PC-9 (cell line): ENCODE data around the gene CD247. TPM values are rescaled to one million over a fixed set of nuclear protein-coding genes. Genes with fewer than 3 reads are reported as not detected.

Experiments used
- BruUV-seq: library from RNA; stranded (reverse); fragments of 400-500 nt; replicated peaks from 2 replicates; lab custom pipeline; 2021; lab: Mats Ljungman, UMichigan
- CTCF ChIA-PET: fragments of 300-600 bp; sonication (Branson Sonifier 250); formaldehyde crosslinking; loops from one replicate; lab custom pipeline; 2022; ENCODE audit warnings: antibody characterized with exemption; lab: Charles Lee
- POLR2A ChIA-PET: fragments of 300-600 bp; sonication (Branson Sonifier 250); formaldehyde crosslinking; loops from one replicate; lab custom pipeline; 2022; ENCODE audit warnings: antibody characterized with exemption; ENCODE audit not compliant: unreplicated experiment; lab: Charles Lee
- DNase-seq, 2 experiments: peaks; one replicate each; pipeline versions ENCODE4 v3.0.0 to v3.0.0-alpha.2; 2015 to 2022; ENCODE audit warnings: mixed read lengths in 1 of 2
- H2AFZ ChIP-seq: fragments of 200-600 bp; sonication (generic); 2 replicates; pipeline ENCODE4 v1.8.1; 2017; ENCODE audit warnings: antibody characterized with exemption
- H3F3A ChIP-seq: fragments of 200-600 bp; sonication (generic); 2 replicates; pipeline ENCODE4 v1.8.1; 2017; ENCODE audit warnings: antibody characterized with exemption, mild to moderate bottlenecking, low read depth; ENCODE audit not compliant: insufficient read depth
- H3K27ac ChIP-seq: fragments of 200-600 bp; sonication (generic); 2 replicates; pipeline ENCODE4 v1.6.1; 2016; ENCODE audit warnings: mixed run types
- H3K27me3 ChIP-seq: fragments of 200-600 bp; sonication (generic); 2 replicates; pipeline ENCODE4 v1.6.1; 2016; ENCODE audit warnings: low read depth, mixed run types; ENCODE audit not compliant: insufficient read depth
- H3K36me3 ChIP-seq: fragments of 200-600 bp; sonication (generic); 2 replicates; pipeline ENCODE4 v1.6.1; 2016; ENCODE audit warnings: low read depth, mixed run types
- H3K4me1 ChIP-seq: fragments of 200-600 bp; sonication (generic); replicated peaks from 2 replicates; pipeline ENCODE4 v1.6.1; 2016; ENCODE audit warnings: mixed run types; ENCODE audit not compliant: insufficient read depth
- H3K4me2 ChIP-seq: fragments of 200-600 bp; sonication (generic); 2 replicates; pipeline ENCODE4 v1.6.1; 2017; ENCODE audit warnings: mixed run types
- H3K4me3 ChIP-seq: fragments of 200-600 bp; sonication (generic); 2 replicates; pipeline ENCODE4 v1.6.1; 2016; ENCODE audit warnings: mixed run types
- H3K79me2 ChIP-seq: fragments of 200-600 bp; sonication (generic); 2 replicates; pipeline ENCODE4 v1.6.1; 2017; ENCODE audit warnings: low read depth, mixed run types
- H3K9me2 ChIP-seq: fragments of 200-600 bp; sonication (generic); 2 replicates; pipeline ENCODE4 v1.8.1; 2017; ENCODE audit warnings: mild to moderate bottlenecking; ENCODE audit not compliant: insufficient read depth
- H3K9me3 ChIP-seq: fragments of 200-600 bp; sonication (generic); 2 replicates; pipeline ENCODE4 v1.8.1; 2016; ENCODE audit warnings: low read depth; ENCODE audit not compliant: insufficient read depth
- H4K20me1 ChIP-seq: fragments of 200-600 bp; sonication (generic); 2 replicates; pipeline ENCODE4 v1.8.1; 2017; ENCODE audit not compliant: insufficient read depth
- EZH2 ChIP-seq: fragments of 200-600 bp; sonication (generic); IDR thresholded peaks from 2 replicates; pipeline ENCODE4 v1.8.0; 2017; ENCODE audit warnings: antibody characterized with exemption, low read depth
- intact Hi-C: fragments of 100-400 bp; cut with micrococcal nuclease; formaldehyde crosslinking; loops from one replicate; pipeline ENCODE4 v1.10.0; 2022; ENCODE audit not compliant: unreplicated experiment
- total RNA-seq: library from RNA; stranded (reverse); gene quantifications from 2 replicates; pipeline ENCODE4 v1.2.3, GENCODE V29; 2021
- TF ChIP-seq, protein P1 (sequence below): fragments of 200-600 bp; sonication (generic); conservative IDR thresholded peaks from 2 replicates; pipeline ENCODE4 v1.6.1; 2017; ENCODE audit warnings: mixed run types, antibody characterized with exemption, mild to moderate bottlenecking, moderate library complexity

Gene CD247
- total RNA-seq, 1 experiment from 2014 or later = not detected

DNA sequence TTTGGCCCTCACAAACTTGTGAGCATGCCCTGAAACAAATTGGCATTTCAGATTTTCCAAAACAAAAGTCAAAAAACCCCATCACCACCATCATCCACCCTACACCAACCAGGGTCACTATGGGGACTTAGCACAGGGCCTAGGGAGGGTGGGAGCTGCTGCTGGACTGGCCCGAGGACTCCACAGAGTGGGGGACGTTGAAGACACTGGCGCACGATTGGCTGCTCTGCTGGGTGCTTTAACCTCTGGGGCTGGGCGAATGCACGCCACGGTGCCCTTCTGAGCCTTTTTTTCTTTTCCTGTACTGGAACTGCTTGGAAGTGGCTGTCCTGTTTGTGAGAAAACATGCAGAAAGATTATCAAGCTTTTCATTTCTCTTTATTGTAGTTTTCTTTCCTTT is 92.8 kb downstream of the CD247 start:
- no TSS peak for BruUV-seq
- CTCF ChIA-PET = no interaction called here
- TF ChIP-seq EZH2 = no peak
- TF ChIP-seq, protein P1, sequence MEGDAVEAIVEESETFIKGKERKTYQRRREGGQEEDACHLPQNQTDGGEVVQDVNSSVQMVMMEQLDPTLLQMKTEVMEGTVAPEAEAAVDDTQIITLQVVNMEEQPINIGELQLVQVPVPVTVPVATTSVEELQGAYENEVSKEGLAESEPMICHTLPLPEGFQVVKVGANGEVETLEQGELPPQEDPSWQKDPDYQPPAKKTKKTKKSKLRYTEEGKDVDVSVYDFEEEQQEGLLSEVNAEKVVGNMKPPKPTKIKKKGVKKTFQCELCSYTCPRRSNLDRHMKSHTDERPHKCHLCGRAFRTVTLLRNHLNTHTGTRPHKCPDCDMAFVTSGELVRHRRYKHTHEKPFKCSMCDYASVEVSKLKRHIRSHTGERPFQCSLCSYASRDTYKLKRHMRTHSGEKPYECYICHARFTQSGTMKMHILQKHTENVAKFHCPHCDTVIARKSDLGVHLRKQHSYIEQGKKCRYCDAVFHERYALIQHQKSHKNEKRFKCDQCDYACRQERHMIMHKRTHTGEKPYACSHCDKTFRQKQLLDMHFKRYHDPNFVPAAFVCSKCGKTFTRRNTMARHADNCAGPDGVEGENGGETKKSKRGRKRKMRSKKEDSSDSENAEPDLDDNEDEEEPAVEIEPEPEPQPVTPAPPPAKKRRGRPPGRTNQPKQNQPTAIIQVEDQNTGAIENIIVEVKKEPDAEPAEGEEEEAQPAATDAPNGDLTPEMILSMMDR = no peak

DNA sequence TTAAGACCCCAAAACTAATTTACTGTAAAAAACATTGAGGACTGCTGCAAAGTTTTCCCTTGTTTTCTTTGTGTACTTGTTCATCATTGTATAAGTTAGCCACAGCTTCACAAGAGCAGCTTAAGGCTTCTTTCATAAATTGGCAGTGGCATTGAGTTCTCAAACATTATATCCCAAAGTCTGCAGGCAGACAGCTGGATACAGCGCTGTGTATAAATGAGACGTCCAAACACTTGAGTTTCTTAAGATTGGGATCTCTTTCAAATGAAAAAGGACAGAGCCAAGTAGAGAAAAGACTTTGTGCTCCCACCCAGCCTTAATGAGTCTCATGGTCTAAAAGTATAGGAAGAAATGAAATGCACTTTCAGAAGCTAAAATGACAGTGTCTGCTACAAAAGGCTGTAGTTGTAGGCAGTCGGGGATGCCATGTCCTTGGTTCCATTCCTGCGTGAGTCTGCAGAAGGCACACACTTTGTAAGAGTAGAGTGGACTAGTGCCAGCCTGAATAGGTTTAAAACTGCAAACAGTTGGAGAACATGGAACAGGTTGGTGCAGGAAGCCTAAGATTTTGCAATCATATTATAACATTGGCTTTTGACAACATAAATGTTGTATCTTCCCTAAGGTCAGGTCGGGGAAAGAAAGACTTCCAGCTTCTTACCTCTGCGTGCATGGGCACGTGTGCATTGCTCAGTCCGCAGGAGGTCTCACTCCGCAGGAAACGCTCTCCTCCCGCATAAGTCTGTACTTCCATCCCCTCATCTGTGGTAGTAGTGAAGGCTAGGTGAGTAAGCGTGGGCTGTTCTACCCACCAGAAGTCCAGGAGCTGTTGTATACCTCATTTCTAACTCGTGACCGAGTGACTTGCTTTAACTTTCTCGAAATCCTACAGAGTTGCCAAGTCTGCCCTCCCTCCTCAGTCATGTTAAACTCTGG is 94.4 kb downstream of the CD247 start:
- Histone ChIP-seq H3K9me2 (no peaks in the 10 kb centered on the region), H3K4me1 (peaks cover 6% of the 10 kb centered on the region; the same call in 1 of the 2 replicates), H3K4me2 (no peak overlapping the region), H3K9me3 (no peaks in the 10 kb centered on the region), H3K4me3 (no peak overlapping the region), H2AFZ (no peak overlapping the region), H3F3A (no peaks in the 10 kb centered on the region), H3K27me3 (no peaks in the 10 kb centered on the region), H3K36me3 (0 out of 2 replicates have a peak, but pooled peaks cover 5% of the 10 kb centered on the region), H4K20me1 (no peaks in the 10 kb centered on the region), H3K27ac (no peak overlapping the region), H3K79me2 (no peaks in the 10 kb centered on the region)
- ChIA-PET POLR2A (no interaction called here), CTCF (no interaction called here)
- DNase-seq = no peak
- intact Hi-C loops = no loop called here
- TF ChIP-seq, protein P1 = no peak
- no peak for TF ChIP-seq EZH2
- BruUV-seq = no TSS peak

More for the DNA sequence above, 92.8 kb downstream of the CD247 start:
- H3K4me2 ChIP-seq = no peak overlapping the region
- DNase-seq = no peak
- H2AFZ ChIP-seq = no peak overlapping the region
- H3K79me2 ChIP-seq = no peaks in the 10 kb centered on the region
- H4K20me1 ChIP-seq = no peaks in the 10 kb centered on the region
- POLR2A ChIA-PET = no interaction called here
- H3K27ac ChIP-seq = no peak overlapping the region
- no peak overlapping the region for H3K4me3 ChIP-seq
- H3K9me3 ChIP-seq = no peaks in the 10 kb centered on the region
- H3K9me2 ChIP-seq = no peaks in the 10 kb centered on the region
- H3F3A ChIP-seq = no peaks in the 10 kb centered on the region
- H3K4me1 ChIP-seq = peaks cover 2% of the 10 kb centered on the region; the same call in 1 of the 2 replicates
- no peaks in the 10 kb centered on the region for H3K27me3 ChIP-seq
- intact Hi-C loops = no loop called here
- H3K36me3 ChIP-seq = no peaks in the 10 kb centered on the region

DNA sequence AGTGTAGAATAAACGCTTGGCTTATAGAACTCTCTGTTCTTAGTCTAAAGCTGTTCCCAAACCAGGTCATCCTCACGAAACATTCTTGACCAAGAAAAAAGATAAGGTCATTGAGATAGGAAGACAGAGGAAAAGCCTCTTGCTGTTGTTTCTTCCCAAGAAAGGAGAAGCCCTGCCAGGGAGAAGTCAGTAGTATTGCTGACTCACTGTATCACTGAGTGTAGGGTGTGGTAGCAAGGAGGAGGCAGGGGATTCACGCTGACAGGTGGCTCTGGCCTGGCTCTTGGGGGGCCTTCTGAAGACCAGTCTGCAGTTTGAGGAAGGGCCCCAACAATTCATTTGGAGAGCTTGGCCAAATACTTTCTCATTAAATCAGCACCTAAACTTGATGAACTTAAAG is 97.8 kb downstream of the CD247 start:
- peaks cover 6% of the 10 kb centered on the region for H3K4me1 ChIP-seq
- no peaks in the 10 kb centered on the region for H3K9me2 ChIP-seq
- intact Hi-C loops = no loop called here
- H3K27me3 ChIP-seq = no peaks in the 10 kb centered on the region
- CTCF ChIA-PET = interaction anchor here (0.6 kb wide), 1 partner anchor 122 kb away, joined by 3 read pairs; no protein-coding TSS in a partner anchor
- no peak for TF ChIP-seq EZH2
- TF ChIP-seq, protein P1 = no peak
- DNase-seq = no peak
- H3K9me3 ChIP-seq = no peaks in the 10 kb centered on the region
- H4K20me1 ChIP-seq = no peaks in the 10 kb centered on the region
- POLR2A ChIA-PET = no interaction called here
- H3K27ac ChIP-seq = 0 out of 2 replicates have a peak overlapping the region, but pooled peaks have one; percentile 11
- no peak overlapping the region for H3K4me2 ChIP-seq
- no peak overlapping the region for H2AFZ ChIP-seq
- peaks cover 7% of the 10 kb centered on the region; the same call in 1 of the 2 replicates for H3F3A ChIP-seq
- no peak overlapping the region for H3K4me3 ChIP-seq
- no TSS peak for BruUV-seq
- no peaks in the 10 kb centered on the region for H3K79me2 ChIP-seq
- 0 out of 2 replicates have a peak, but pooled peaks cover 5% of the 10 kb centered on the region for H3K36me3 ChIP-seq
